HG03354 (cell line): ENCODE results near the gene TTC28.
"Not testable (repeated sequence)": the region's sequence is repeated elsewhere in the genome, so short reads cannot be mapped to it uniquely, and the experiment has no call there.

Source experiments
- ATAC-seq: cut with Tn5 transposase; IDR thresholded peaks from one replicate; pipeline ENCODE4 v1.9.1; 2021; ENCODE audit warnings: mild to moderate bottlenecking; ENCODE audit not compliant: unreplicated experiment, poor library complexity, severe bottlenecking

Gene TTC28

DNA sequence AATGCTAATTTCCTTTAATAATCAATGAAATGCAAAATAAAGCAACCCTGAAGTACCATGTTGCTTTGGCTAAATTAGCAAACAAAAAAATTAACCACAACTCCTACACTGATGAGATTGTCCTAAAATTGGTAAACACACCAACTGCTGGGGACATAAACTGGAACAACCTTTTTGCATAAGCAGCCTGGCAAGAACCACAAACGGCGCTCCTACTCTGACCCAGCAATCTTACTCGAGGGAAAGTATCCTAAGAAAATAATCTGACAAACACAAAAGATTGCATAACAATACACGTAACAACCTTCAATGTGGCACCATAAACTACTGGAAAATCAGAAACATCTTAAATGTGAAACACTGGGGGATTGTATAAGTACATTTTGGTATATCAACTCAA is 570.8 kb downstream of the TTC28 start:
- no peak for ATAC-seq

DNA sequence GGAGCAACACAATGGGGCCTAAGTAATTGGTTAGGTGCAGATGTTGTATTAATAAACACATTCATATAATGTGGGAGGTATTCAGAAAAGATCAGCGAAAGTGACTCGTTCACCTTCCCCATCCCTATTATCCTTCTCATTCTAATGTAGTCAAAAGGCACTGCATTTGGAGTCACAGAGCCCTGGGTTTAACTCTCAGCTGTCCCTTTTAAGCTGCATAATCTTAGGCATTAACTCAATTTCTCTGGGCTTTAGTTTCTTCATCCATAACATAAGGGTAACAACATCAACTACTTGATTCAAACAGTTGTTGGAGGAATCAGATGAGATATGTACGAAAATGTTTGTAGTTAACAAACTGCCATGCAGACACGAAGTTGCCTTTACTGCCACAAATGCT is 573.0 kb downstream of the TTC28 start:
- ATAC-seq = no peak

DNA sequence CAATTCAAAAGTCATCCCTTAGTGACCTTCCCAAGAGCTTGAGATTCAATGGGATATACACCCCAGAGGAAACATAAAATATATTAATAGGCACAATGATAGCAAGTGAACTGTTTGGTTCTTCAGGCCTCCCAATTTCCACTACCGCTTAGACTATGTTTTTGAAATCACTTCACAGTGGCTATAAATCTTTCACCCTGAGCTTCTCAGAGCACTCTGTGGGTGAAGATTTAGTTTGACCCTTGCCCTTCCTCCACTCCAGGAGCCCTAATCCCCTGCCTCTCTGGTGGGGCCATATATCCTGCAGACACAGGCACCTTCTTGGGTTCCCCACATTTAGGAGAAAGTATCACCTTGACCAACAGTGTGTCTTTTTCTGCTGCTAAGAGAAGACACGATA is 573.7 kb downstream of the TTC28 start:
- ATAC-seq = no peak

DNA sequence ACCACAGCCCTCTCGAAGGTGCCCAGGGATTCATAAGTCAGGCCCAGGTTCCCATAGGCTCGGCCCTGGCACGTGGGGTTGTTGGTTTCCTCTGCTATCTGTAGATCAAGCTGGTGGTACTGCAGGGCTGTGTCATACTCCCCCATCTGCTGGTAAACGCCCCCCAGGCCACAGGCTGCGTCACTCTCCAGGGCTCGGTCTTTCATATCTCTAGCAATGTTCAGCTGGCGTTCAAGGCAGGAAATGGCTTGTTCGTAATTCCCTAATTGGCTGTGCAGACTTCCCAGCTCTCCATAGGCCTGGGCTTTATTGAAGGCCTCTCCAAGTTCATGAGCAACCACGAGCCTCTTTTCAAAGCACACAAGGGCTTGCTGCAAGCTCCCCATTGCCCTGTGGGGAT is 574.2 kb downstream of the TTC28 start:
- ATAC-seq = no peak

DNA sequence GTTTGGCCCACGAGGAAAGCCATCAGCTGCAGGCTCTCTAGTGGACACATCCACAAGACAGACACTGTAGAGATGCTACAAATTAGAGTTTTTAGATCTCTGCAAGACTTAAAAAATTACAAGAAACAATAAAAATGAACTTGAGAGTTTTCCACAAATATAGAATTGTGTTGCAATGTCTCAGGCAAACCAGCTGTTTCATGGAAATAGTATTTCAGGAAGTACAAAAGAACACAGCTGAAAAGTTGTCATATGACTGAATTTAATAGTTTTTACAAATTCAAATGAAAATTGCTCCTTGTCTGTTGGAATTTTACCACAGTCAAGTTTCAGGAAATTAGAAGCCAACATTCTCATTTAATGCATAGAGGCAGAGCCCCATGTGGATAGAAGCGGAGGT is 576.0 kb downstream of the TTC28 start:
- ATAC-seq = no peak

DNA sequence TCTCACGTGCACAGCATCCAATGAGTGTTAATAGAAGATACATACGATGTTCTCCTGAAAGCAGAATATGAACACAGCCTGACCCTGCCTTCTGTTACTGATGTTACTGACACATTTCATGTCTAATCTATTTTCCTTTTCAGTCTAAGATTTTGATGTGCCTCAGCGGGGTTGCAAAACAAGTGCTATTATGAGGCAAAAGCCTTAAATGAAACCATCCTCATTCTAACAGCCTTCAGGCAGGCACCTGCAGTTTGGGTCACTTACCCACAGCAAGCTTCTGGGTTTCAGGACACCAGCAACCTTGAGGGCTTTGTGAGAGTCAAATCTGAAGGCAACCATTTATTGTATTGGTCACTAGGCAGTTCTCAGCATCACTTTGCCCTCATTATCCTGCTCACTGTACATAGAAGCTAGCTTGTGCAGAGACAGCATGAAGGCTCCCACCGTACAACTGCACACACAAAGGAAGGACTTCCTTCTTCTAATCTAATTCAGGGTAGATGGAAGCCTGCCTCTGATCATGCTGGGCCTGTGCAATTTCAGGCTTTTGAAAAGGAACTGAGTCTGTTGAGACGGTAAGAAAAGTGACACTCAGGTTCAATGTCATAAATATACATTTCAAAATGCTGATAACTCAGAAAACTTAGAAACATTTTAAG is 577.4 kb downstream of the TTC28 start:
- ATAC-seq = no peak

DNA sequence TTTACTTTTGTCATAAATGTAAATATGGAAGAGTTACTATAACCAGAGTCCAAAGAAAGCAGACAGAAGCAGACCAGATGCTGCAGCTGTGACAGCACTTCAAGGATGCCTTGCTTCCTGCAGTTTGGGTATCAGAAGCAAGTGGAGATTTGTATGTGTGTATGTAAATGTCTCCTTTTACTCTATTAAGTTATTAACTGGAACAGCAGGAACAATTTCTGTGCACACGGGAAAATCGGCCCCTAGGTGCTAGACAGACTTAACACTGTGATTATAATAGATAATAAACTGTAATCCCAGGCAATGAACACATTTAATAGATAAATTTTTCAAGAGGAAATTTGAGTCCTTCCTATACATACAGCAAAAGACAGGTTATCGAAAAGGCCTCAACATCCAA is 582.0 kb downstream of the TTC28 start:
- no peak for ATAC-seq

DNA sequence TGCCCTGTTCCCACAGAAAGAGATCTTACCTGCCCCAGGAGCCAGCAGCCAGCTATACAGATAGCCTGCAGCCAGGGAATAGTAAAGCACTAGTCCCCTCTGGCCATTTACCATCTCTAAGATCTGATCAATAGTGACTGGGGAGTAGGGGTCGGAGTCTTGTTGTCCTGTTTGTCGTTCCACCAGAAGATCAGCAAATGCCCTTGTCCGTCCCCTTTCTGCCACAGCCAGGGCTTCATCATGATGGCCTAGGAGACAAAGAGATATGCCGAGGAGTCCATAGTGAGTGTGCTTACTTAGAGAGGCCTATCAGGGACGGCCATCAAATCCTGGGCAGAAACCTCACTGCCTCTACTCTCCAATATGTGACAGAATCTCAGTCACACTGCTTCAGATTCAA is 583.5 kb downstream of the TTC28 start:
- ATAC-seq = no peak

DNA sequence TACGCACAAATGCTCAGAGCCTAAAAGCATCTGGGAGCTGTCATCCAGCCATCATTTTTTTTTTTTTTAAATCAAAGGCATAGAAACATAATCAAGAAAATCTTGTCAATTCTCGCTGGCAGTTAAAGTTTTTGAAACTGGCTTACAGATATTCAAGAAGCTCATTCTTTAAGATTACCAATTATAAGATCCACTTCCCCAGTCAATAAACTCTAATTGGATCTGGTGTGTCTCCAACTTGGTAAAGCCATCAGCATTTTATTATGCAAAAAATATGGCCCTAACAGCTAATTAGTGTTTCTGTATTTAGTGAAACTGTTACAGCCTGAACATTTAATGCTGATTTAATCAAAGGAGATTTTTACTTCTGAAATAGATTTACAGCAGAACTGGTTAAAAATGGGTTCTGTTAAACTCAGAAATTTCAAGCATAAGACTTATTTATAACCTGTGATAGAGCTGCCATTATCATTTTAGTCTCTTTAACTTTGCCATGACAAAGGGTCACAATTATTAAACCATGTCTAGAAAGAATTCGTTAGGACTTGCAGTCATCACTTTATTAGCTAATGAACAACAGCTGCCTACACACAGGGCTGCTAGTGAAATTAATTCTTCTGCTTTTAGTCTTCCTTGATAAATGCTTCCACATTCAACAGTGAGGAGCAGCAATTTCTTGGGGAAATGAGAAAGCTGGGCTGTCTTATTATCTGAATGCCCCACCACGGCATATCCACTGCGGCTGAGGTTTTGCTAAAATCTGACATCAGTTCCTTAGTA is 584.1 kb downstream of the TTC28 start:
- no peak for ATAC-seq

DNA sequence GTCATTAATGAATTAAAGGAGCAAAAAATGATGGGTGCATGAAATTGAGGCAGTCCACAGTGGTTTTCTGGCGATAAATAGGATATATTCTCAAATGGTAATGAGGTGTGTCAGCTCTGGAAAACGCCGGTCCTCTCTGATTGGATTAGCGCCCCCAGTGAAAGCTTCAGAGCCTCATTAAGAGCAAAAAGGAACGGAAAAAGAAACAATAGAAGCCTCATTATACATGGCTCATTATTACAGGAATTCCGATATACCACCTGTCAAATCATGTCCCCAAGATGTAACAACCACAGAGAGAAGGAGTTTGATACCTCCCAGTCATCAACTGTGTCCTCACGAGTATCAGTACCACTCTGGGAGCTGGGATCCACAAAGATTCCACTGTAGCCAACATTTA is 584.9 kb downstream of the TTC28 start:
- ATAC-seq = no peak

DNA sequence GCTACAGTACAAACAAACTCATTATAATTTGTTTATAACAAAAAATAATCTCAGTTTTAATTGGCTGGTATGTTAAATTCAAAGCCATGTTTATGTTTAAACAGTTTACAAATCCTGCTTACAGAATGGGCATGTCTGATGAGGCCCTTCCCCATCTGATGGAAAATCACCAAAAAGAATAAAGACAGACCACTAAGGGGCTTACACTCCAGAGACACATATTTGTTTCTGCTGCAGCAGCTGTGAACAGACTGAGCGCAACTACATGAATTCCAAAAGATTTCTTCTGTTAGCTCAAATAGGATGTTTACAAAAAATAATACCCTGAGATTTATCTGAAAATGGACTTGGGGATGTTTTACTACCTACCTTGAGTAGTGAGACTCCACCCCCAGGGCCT is 585.9 kb downstream of the TTC28 start:
- no peak for ATAC-seq

DNA sequence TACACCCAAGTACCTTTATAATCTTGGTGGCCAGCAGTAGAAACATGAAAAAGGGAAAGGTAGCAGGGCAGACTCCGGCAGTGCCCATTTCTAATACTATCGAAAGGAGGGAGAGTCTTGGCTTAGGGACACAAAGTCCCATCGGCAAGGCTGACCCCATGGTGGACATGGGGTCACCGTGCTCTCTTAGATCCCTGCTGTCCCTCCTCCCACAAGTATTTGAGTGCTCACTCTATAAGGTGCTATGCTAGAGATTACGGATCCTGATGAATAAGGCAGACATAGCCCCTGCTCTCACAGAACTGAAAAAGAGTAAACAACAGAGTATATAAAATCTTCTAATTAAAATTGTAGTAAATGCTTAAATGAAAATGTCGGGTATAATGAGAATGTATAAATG is 588.2 kb downstream of the TTC28 start:
- no peak for ATAC-seq

DNA sequence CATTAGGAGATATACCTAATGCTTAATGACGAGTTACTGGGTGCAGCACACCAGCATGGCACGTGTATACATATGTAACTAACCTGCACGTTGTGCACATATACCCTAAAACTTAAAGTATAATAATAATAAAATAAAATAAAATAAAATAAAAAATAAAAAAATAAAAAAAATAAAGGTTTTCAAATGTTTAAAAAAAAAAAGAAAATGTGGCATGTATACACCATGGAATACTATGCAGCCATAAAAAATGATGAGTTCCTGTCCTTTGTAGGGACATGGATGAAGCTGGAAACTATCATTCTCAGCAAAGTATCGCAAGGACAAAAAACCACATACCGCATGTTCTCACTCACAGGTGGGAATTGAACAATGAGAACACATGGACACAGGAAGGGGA is 590.1 kb downstream of the TTC28 start:
- ATAC-seq = not testable (repeated sequence)

DNA sequence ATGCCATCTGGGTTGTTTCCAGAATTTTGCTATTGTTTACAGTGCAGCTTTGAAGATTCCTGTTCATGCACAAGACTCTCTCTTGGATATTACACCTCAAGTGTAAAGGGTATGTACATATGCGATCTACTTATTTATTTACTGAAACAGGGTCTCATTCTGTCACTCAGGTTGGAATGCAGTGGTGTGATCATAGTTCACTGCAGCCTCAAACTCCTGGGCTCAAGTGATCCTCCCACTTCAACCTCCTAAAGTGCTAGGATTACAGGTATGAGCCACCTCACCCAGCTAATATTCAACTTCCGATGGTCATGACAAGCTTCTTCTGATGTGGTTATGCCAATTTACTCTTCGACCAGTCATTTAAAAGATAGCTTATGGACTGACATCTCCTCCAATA is 602.5 kb downstream of the TTC28 start:
- no peak for ATAC-seq

DNA sequence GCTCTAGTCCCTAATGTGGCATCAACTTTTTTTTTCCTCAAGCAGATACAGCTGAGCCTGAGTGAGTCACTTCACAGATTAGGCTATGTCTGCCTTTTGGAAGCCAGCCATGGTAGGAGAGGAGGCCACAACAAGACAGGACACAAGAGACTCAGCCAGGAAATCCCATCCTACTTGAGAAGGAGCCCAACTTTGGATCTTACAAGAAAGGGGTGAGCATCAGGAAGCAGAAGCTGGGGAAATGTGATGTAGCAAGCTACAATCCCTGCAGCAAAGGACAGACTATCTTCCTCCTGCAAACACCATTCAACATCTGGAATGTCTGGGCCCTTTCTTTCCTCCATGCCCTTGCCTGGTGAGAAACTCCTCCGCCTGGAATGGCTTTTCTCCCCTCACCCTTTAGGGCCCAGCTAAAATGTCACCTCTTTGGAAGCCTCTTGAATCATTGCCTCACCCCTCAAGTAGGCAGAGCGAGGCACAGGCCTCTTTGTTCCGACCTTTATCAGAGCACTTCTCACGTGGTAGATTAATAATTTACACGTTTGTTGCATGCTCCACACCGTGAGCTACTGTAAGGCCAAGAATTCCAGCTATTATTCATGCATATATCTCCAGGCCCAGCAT is 604.2 kb downstream of the TTC28 start:
- ATAC-seq = no peak

DNA sequence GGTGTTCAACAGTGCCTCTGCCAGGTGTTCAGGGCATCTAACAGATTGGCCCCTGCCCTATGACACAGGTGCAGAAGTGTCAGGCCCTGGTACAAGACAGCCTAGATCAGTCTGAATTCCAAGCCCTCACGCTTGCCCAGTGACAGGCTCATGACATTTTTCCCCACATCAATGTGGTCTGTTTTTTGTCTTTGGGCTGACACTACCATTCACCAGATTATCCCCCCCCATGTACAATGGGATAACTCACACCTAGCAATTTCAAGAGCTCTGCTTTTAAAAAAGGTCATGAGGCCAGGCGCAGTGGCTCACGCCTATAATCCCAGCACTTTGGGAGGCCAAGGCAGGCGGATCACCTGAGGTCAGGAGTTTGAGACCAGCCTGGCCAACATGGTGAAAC is 605.1 kb downstream of the TTC28 start:
- ATAC-seq = no peak

DNA sequence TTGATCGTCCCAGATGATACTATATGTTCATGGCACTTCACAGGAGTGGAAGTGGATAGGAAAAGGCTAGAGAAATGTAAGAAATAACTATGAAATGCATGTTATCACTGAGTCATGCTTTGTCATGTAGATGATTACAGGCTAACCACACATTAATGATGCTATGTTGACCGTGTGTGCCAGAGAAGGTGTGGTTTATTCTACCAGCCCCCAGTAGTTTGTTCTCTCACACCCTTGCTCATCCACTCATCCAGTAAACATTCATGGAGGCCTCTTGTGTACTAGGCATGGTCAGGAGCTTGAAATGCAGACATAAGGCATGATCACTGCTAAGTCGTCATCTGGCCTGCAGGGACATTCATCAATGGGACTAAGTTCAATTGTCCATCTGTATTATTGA is 607.6 kb downstream of the TTC28 start:
- ATAC-seq = no peak

DNA sequence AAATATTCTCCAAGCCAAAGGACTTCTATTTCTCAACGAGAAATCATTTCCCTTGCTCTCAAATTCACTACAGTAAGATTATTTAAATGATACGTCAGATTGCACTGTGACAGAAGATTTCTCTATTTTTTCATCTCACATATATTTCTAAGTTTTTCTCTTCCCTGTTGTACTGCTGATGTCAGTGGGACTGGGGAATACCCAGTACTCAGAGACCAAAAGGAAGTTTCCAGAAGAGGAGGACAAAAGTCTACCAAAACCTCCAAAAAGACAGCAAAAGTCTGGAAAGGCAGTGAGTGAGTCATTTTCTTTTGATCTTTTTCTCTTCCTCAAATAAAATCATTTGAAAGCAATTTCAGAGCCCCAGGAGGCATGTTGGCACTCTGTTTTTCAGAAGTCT is 610.8 kb downstream of the TTC28 start:
- no peak for ATAC-seq

DNA sequence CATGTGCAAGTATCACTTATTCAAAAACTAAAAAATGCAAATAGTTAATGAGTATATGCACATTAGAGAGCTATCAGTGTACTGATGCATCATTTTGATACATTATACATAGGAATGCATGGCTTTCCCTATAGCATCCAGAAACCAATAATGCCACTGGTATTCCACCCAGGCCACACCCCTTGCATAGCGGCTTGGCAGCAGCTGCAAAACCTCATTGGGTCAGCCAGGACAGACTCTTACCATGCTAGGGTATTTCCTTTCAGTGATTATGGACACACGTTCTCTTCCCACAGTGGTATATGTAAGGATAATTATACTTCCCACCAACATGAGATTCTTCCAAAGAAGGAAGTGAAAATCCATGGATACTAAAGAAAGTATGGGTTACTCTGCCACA is 614.7 kb downstream of the TTC28 start:
- ATAC-seq = no peak

DNA sequence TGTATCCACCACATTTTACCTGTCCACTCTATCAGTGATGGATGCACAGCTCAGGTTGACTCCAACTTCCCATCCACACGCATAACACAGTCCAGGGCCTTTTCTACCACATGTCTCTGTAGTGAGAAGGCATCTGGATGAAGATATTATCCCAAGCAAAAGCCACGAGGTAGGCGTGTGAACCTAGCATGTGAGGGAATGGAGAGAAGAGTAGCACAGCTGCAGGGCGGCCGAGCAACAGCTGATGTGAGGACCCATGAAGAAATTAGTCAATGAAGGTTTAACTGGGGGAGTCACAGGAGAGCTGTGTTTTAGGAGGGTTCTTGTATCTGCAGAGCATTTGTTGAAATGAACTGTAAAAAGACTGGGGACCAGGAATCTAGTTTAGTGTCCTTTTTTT is 616.0 kb downstream of the TTC28 start:
- ATAC-seq = no peak

DNA sequence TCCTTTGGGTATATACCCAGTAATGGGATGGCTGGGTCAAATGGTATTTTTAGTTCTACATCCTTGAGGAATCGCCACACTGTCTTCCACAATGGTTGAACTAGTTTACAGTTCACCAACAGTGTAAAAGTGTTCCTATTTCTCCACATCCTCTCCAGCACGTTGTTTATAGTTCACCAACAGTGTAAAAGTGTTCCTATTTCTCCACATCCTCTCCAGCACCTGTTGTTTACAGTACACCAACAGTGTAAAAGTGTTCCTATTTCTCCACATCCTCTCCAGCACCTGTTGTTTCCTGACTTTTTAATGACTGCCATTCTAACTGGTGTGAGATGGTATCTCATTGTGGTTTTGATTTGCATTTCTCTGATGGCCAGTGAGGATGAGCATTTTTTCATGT is 619.0 kb downstream of the TTC28 start:
- not testable (repeated sequence) for ATAC-seq
